22Rv1 (cell line): ENCODE data around the gene SCN1B.

Experiments
- H3K27ac ChIP-seq: fragments of 450-650 bp; 2 replicates; pipeline ENCODE4 v1.5.1; 2017
- CTCF ChIP-seq: fragments of 450-650 bp; IDR thresholded peaks from 2 replicates; pipeline ENCODE4 v1.5.1; 2017; ENCODE audit warnings: mild to moderate bottlenecking
- ZFX ChIP-seq: fragments of 450-650 bp; IDR thresholded peaks from 2 replicates; pipeline ENCODE4 v1.6.1; 2017; ENCODE audit warnings: antibody characterized with exemption, borderline replicate concordance

Gene SCN1B

GRCh38 chr19:35081201-35081600, 50.9 kb downstream of the SCN1B start:
- H3K27ac ChIP-seq = no peak overlapping the region
- no peak for TF ChIP-seq ZFX
- no peak for TF ChIP-seq CTCF

GRCh38 chr19:35083691-35084508, 53.6 kb downstream of the SCN1B start:
- no peak overlapping the region for H3K27ac ChIP-seq
- no peak for TF ChIP-seq ZFX
- no peak for TF ChIP-seq CTCF

GRCh38 chr19:35084509-35084762, 54.2 kb downstream of the SCN1B start:
- H3K27ac ChIP-seq = no peak overlapping the region
- no peak for TF ChIP-seq CTCF
- TF ChIP-seq ZFX = no peak

GRCh38 chr19:35085947-35086346, 55.7 kb downstream of the SCN1B start:
- TF ChIP-seq ZFX = no peak
- TF ChIP-seq CTCF = no peak
- H3K27ac ChIP-seq = no peak overlapping the region

- TF ChIP-seq CTCF = no peak
- TF ChIP-seq ZFX = no peak
- H3K27ac ChIP-seq = no peak overlapping the region
These were observed 56.2 kb downstream of the SCN1B start for GRCh38 chr19:35086455-35086854.

GRCh38 chr19:35087393-35087792, 57.1 kb downstream of the SCN1B start:
- no peak overlapping the region for H3K27ac ChIP-seq

More at GRCh38 chr19:35087393-35087792, 57.1 kb downstream of the SCN1B start:
- TF ChIP-seq ZFX = no peak
- TF ChIP-seq CTCF = no peak
